ENCODE measurements around the gene MMP20.

The MMP20 gene

GRCh38 chr11:102622258-102622657 is 2.9 kb downstream of the MMP20 start:
- no peak for DNase-seq

GRCh38 chr11:102620818-102621561 is 4.1 kb downstream of the MMP20 start:
- DNase-seq, result no peak

GRCh38 chr11:102620179-102620578 is 5.0 kb downstream of the MMP20 start:
- DNase-seq, result no peak

GRCh38 chr11:102617466-102618008 is 7.6 kb downstream of the MMP20 start:
- no peak for DNase-seq

DNA sequence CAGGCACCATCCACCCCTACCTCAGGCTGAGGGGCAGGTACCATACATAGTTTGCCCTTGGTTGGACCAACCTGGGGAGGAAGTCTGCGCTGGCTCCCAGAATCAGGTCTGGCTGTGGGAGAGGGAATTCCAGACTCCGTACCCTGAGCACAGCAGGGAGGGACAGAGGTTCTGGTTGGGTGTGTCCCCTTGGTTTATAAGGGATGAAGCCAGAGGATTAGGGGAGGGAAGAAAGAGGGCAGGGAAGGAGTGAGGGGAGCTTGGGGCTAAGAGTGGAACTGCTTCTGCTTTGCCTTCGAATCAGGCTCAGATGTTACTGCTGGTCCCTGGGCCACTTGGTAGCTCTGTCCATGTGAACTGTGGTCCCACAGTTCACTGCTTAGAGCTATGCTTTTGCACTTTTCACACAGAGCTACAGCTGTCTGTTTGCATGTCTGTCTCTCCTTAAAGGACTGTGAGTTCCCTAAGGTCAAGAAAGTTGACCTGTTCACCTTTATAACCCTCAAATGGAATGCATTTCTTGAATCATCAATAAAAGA is 9.2 kb downstream of the MMP20 start:
- DNase-seq, result no peak

GRCh38 chr11:102615077-102615893 is 9.8 kb downstream of the MMP20 start:
- no peak for DNase-seq

DNA sequence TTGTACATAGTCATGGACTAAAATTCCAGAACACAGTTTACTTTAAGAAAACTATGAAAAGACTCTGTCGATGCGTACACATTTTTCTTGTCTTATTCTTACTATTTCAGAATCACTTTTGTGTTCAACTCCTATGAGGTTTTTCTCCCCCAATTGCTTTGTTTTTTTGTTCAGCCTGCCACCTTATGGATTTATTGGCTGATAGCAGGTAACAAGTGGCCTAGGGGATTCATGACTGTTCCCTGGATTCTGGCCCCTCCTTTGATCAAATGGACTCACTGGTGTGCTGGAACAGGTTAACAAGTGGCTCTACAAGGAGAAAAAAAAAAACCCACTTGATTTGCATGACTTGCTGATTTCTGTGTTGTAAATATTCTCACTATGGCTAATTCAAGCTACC is 10.6 kb downstream of the MMP20 start:
- no peak for DNase-seq

GRCh38 chr11:102614031-102614430 is 11.1 kb downstream of the MMP20 start:
- no peak for DNase-seq

GRCh38 chr11:102613450-102613849 is 11.7 kb downstream of the MMP20 start:
- no peak for DNase-seq

DNA sequence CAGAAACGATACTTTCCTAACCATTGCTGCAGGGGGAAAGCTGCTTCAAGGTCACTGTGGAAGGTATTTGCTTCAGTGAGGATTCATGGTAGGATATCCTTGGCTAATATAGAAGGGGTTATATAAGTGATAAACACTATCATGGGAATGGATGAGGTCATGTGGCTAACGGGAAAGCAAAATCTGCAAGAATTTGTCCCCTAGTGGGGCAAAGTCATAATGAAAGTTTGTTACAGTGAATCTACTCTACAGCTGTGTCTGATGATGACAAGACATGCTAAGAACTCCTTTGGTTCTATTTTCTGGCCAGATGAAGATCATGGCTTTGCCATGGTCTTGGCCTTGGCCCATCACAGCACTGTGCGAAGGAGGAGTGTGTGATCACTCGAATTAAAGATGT is 13.8 kb downstream of the MMP20 start:
- no peak for DNase-seq

DNA sequence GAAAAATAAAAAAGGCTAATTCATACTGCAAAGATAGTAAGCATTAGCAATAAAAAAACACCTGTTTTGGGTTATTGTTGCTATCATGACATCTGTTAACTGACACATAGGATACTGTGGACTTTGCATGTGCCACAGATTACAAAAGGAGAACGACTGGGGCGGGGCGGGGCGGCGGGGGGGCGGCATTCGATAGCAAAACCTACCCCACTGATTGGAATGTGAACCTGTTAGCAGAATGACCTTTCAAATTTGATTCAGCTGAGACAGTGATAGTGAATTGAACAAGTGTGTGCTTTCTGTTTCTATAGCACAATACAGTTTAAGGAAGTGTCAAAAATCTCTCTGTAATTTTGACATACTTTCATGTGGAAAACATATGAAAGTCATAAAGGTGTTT is 14.9 kb downstream of the MMP20 start:
- DNase-seq, result no peak

GRCh38 chr11:102608699-102609098 is 16.4 kb downstream of the MMP20 start:
- no peak for DNase-seq

DNA sequence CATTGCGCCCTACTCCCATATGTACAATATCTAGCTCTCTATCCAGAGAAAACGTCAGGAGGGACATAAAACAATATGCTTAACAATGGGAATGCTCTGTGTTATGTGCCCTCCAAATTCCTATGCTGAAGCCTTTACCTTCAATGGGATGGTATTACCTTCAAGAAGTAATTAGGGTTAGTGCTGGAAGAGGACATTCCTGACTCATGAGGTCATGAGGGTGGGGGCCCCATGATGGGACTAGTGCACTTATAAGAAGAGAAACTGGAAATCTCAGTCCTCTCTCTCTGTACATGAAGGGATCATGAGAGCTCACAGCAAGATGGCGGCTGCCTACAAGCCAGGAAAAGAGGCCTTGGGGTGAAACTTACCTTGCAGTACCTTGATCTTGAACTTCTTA is 20.3 kb downstream of the MMP20 start:
- no peak for DNase-seq

DNA sequence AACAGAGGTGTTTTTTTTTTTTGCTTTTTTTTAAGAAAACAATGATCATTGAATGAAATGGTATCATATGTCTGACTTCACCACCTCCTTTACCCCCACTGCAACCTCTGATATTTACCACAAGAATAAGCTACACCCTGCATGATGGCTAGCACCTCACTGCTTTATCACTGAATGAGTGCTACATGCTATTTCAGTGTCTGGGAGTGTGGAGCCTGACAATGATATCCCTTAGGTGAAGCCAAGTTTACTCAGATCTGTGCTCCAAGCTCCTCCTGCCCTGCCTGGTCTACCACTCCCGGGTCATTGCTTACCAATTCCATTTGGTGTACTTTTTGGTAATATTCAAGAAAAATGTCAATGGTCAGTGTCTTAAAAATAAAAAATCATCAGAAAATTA is 21.1 kb downstream of the MMP20 start:
- no peak for DNase-seq

DNA sequence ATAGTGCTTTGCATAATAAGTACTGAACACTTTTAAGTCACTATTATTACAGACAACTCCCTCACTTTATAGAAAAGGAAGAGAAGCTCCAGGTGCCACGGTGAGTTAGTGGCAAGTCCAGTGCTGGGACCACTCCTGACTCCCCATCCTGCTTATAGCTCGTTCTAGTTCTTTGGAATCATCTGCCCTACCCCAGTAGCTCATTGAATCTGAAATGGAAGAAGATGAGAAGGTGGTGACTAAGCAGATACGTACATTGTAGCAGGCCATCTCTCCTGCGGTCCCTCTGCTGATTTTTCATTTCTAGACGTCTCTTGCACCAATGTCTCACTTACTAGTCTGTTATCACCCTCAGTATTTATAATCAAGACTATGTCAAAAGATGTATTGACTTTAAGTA is 21.6 kb downstream of the MMP20 start:
- no peak for DNase-seq

GRCh38 chr11:102603091-102603490 is 22.0 kb downstream of the MMP20 start:
- no peak for DNase-seq

- DNase-seq, result no peak
These were observed 24.5 kb downstream of the MMP20 start for GRCh38 chr11:102600666-102601065.

DNA sequence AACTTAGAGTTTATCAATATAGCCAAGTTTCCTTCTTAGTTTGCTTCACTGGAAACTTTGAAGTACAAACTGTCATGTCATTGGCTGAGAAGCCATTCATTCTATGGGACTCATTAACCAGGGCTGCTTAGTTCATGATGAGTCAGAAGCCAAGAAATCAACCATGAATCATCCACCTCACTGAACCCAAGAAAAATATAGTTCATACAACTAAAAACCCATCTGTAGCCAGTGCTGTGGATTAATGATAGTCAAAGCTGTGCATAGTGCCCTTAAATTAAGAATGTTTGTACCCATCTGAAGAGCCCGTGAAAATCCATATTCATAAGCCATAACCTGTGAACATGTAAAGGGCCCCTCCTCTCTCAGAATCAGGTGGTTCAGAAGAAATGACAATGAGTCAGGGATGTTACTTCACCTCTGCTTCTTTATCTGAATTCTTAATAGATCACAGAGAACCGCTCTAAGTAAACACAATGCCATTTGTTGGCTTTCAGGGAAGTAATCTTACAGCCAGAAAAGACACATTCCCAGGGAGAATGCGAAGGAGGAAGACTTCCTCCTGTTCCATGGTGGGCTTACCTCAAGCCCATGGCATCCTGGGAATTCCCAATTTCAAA is 25.4 kb downstream of the MMP20 start:
- DNase-seq, result no peak

- no peak for DNase-seq
These were observed 26.9 kb downstream of the MMP20 start for GRCh38 chr11:102598272-102598671.

GRCh38 chr11:102596578-102596977 is 28.6 kb downstream of the MMP20 start:
- DNase-seq, result no peak

- DNase-seq, result no peak
These were observed 32.2 kb downstream of the MMP20 start for GRCh38 chr11:102592634-102593581.

DNA sequence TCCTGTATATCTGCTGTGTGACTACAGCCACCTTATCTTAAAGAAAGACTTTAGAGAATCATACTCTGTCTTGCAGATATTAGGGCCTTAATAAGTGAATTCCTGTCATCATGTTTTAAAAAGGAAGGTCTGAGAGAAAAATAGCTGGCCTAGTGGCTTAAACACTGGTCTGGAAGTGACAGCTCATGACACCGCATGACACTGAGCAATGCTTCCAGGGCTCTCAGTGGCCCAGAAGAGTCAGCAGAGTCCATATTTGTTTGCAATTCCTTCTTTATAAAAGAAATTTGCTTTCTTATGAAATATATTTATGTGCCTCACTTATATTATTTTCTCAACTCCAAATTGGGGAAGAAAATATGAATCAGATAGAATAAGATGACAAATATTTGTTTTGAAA is 33.0 kb downstream of the MMP20 start:
- DNase-seq, result no peak

All from NCI-H1092 treated with DMSO at 0.1 percent for 48 hours (cell line).